Ishikawa (cell line): Measurements from ENCODE around the gene ARRDC1.

Experiments
- CEBPB ChIP-seq: IDR thresholded peaks from 2 replicates; pipeline ENCODE4 v1.6.1; 2012
- CREB1 ChIP-seq: IDR thresholded peaks from 2 replicates; pipeline ENCODE4 v1.6.1; 2012; ENCODE audit warnings: low read depth
- EGR1 ChIP-seq: IDR thresholded peaks from 2 replicates; pipeline ENCODE4 v1.6.1; 2012
- EP300 ChIP-seq: IDR thresholded peaks from 2 replicates; pipeline ENCODE4 v1.6.1; 2012; ENCODE audit warnings: borderline replicate concordance
- FOXM1 ChIP-seq: IDR thresholded peaks from 2 replicates; pipeline ENCODE4 v1.6.1; 2012; ENCODE audit warnings: low read depth, borderline replicate concordance
- NFIC ChIP-seq: IDR thresholded peaks from 2 replicates; pipeline ENCODE4 v1.6.1; 2012
- RAD21 ChIP-seq: IDR thresholded peaks from 2 replicates; pipeline ENCODE4 v1.6.1; 2012; ENCODE audit warnings: low read depth
- TAF1 ChIP-seq: IDR thresholded peaks from 2 replicates; pipeline ENCODE4 v1.6.1; 2012; ENCODE audit warnings: low read depth, mild to moderate bottlenecking
- TCF12 ChIP-seq: IDR thresholded peaks from 2 replicates; pipeline ENCODE4 v1.6.1; 2012; ENCODE audit warnings: low read depth
- TEAD4 ChIP-seq: IDR thresholded peaks from 2 replicates; pipeline ENCODE4 v1.6.1; 2012
- YY1 ChIP-seq: IDR thresholded peaks from 2 replicates; pipeline ENCODE4 v1.6.1; 2012; ENCODE audit warnings: low read depth
- ZBTB7A ChIP-seq: IDR thresholded peaks from 2 replicates; pipeline ENCODE4 v1.6.1; 2012; ENCODE audit warnings: low read depth
- TF ChIP-seq, protein P1 (sequence below): IDR thresholded peaks from 2 replicates; pipeline ENCODE4 v1.6.1; 2012; ENCODE audit warnings: low read depth, mild to moderate bottlenecking
- TF ChIP-seq, protein P2 (sequence below): IDR thresholded peaks from 2 replicates; pipeline ENCODE4 v1.6.1; 2012
- TF ChIP-seq, protein P3 (sequence below): IDR thresholded peaks from 2 replicates; pipeline ENCODE4 v1.6.1; 2012

Gene ARRDC1

DNA sequence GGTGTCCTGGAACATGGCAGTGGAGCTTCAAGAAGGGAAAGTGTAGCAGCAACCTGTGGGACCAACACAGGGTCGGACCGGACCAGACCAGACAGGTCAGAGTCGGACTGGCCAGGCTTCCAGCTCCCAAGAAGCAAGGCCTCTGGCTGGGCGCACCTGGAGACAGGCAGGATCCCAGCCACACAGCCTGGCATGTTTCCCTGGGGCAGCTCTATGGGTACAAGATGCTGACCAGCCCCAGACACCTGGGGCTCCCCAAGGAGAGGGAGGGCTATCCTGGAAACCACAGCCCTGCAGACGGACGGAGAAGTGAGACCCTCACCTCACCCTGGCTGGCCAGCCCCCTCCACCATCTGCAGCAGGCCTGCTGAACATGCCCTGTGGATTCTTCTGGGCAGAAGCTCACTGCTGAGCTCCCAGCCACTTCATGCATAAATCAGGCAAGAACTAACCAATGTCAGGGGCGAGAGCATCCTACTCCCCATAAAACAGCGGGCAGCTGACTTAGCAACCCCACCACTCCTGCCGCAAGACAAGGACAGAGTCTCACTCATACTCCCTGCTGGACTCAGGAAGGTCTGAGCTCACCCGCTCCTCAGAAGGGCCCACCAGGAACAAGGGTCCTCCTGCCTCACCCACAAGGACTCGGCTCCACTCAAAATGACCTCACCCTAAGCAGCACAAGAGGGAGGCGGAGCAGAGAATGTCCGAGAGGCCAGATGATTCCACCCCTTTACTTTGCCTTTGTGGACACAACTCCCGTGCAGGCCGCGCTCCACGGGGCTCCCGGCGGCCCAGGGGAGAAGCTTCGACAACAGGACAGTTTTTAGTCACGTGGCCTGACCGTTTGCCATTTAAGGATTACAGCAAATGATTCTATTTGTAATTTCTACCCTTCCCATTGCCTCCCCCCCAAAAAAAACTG lies 23.9 kb upstream of the ARRDC1 start:
- TF ChIP-seq RAD21: no peak
- no peak for TF ChIP-seq CEBPB
- TF ChIP-seq, protein P1, sequence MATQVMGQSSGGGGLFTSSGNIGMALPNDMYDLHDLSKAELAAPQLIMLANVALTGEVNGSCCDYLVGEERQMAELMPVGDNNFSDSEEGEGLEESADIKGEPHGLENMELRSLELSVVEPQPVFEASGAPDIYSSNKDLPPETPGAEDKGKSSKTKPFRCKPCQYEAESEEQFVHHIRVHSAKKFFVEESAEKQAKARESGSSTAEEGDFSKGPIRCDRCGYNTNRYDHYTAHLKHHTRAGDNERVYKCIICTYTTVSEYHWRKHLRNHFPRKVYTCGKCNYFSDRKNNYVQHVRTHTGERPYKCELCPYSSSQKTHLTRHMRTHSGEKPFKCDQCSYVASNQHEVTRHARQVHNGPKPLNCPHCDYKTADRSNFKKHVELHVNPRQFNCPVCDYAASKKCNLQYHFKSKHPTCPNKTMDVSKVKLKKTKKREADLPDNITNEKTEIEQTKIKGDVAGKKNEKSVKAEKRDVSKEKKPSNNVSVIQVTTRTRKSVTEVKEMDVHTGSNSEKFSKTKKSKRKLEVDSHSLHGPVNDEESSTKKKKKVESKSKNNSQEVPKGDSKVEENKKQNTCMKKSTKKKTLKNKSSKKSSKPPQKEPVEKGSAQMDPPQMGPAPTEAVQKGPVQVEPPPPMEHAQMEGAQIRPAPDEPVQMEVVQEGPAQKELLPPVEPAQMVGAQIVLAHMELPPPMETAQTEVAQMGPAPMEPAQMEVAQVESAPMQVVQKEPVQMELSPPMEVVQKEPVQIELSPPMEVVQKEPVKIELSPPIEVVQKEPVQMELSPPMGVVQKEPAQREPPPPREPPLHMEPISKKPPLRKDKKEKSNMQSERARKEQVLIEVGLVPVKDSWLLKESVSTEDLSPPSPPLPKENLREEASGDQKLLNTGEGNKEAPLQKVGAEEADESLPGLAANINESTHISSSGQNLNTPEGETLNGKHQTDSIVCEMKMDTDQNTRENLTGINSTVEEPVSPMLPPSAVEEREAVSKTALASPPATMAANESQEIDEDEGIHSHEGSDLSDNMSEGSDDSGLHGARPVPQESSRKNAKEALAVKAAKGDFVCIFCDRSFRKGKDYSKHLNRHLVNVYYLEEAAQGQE: no peak
- no peak for TF ChIP-seq TEAD4
- no peak for TF ChIP-seq NFIC

DNA sequence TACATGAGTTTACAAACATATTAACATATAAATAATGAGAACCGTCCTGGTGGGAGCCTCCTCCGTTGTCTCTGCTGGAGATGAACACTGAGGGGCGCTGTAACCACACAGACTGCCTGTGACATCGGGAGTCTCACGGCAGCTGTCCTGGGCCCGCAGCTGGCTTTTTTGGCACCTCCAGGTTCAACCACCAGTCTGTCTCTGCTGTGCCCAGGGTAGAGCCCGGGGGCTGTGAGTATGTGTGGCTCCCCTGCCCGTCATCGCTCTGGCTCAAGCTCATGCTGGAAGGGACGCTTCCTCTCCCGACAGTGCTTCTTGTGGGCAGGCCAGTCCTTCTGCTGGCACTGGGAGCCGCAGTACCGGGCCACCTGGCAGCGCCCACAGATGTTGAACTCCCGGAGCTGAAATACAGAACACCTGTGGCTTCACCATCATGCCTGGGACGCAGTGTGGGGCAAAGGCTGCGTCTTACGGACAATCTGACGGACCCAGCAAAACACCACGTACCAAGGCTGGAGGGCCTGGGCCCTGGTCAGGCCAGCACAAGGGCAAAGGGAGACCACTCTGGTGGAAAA lies 23.1 kb upstream of the ARRDC1 start:
- peak; percentile 56 for TF ChIP-seq RAD21
- no peak for TF ChIP-seq TCF12
- TF ChIP-seq, protein P2, sequence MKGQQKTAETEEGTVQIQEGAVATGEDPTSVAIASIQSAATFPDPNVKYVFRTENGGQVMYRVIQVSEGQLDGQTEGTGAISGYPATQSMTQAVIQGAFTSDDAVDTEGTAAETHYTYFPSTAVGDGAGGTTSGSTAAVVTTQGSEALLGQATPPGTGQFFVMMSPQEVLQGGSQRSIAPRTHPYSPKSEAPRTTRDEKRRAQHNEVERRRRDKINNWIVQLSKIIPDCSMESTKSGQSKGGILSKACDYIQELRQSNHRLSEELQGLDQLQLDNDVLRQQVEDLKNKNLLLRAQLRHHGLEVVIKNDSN: no peak
- TF ChIP-seq, protein P3, sequence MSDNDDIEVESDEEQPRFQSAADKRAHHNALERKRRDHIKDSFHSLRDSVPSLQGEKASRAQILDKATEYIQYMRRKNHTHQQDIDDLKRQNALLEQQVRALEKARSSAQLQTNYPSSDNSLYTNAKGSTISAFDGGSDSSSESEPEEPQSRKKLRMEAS: no peak

DNA sequence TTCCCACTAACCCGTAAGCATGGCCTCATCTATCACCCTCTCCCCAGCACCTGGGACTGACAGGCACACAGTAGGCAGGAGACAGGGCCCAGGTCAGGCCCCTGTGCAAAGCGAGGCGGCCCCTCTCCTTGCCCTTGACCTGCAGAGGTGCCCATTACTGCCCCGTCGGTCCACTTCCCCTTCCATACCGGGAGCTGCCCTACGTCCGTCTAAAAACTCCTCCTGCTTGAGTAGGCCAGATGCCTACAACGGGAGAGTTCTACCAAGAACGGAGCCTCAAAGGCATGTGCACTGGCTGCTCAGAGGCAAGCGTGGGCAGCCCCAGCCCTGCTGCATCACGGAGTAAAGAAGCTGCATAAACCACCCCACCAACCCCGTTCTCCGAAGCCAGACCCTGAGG lies 22.1 kb upstream of the ARRDC1 start:
- TF ChIP-seq, protein P1: no peak
- no peak for TF ChIP-seq CEBPB

DNA sequence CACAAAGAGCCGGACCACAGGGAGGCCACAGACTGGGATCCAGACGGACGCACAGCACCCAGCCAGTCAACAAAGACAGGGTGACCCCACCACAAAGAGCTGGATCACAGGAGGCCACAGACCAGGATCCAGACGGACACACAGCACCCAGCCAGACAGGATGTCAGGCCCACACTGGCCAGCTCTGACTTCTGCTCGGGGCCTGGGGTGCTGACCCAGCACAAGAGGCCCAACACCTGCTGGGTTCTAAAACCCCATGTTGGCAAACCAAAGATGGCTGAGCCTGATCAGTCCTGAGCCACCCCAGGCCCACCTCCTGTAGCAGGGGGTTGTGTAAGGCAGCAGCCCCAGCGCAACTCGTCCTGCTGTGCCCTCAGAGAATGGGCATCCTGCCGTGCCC lies 21.5 kb upstream of the ARRDC1 start:
- TF ChIP-seq RAD21 (no peak), YY1 (no peak), ZBTB7A (no peak), NFIC (no peak), TAF1 (no peak), CEBPB (no peak), FOXM1 (no peak), EGR1 (no peak), CREB1 (no peak), TEAD4 (no peak), EP300 (no peak), TCF12 (no peak)
- TF ChIP-seq, protein P2: no peak
- TF ChIP-seq, protein P1: no peak
- TF ChIP-seq, protein P3: no peak

DNA sequence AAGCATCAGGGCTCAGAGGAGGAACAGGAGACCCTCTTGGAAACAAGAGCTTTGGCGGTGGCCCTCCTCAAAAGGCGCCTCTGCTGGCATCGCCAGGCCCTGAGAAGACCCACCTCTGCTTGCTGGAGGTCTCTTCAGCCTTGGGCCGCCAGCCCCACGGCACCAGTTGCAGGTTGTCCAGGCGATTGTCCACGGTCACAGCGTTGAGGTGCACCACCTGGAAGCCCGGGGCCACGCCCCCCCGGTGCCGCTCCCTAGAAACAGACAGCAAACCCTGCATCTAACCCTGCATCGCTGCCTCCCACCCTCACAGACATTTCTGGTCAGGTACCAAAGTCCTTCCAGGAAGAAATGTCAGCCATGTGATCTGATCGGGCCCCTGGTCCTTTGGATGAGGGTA lies 18.6 kb upstream of the ARRDC1 start:
- no peak for TF ChIP-seq TEAD4
- no peak for TF ChIP-seq EP300
- no peak for TF ChIP-seq FOXM1
- TF ChIP-seq, protein P1: no peak
- TF ChIP-seq EGR1: no peak
- TF ChIP-seq YY1: no peak
- no peak for TF ChIP-seq NFIC
- TF ChIP-seq, protein P3: no peak
- TF ChIP-seq, protein P2: no peak
- TF ChIP-seq RAD21: no peak
- no peak for TF ChIP-seq ZBTB7A
- TF ChIP-seq CREB1: no peak
- no peak for TF ChIP-seq TAF1
- TF ChIP-seq TCF12: no peak
- TF ChIP-seq CEBPB: no peak
